Fibroblast of villous mesenchyme (primary cell): ENCODE measurements around the gene PLBD2. TPM values are rescaled to one million over a fixed set of nuclear protein-coding genes. Genes with fewer than 3 reads are reported as not detected.
A peak's percentile ranks its signal among the peaks of the same experiment; 100 is the strongest.

ENCODE experiments used
- DNase-seq: peaks from one replicate; pipeline ENCODE4 v3.0.0-alpha.2; 2010; ENCODE audit warnings: low read depth
- H3K4me3 ChIP-seq: 2 replicates; pipeline ENCODE4 v1.5.1; 2011; ENCODE audit warnings: low read depth, mild to moderate bottlenecking, low read length
- CTCF ChIP-seq: IDR thresholded peaks from 2 replicates; pipeline ENCODE4 v1.5.1; 2012; ENCODE audit warnings: low read depth, mild to moderate bottlenecking, low read length; ENCODE audit not compliant: insufficient read depth
- total RNA-seq: library from RNA; depleted of rRNA; stranded (reverse); fragments of >200 nt; gene quantifications from 2 replicates; pipeline ENCODE4 v1.2.3, GENCODE V29; 2012

The PLBD2 gene
- total RNA-seq = 27.6 and 31.2 TPM in 2 replicates

GRCh38 chr12:113358381-113359132 is at the start of gene PLBD2:
PLBD2 (plus strand) TSS chr12:113358587; CDS start chr12:113358601, 14 bp downstream.
- no peak for TF ChIP-seq CTCF
- DNase-seq = peak; percentile 95
- peak within 1 kb of the TSS; percentile 86 for H3K4me3 ChIP-seq

- TF ChIP-seq CTCF = no peak
- H3K4me3 ChIP-seq = no peak overlapping the region
- no peak for DNase-seq
These were observed 47.9 kb upstream of the PLBD2 start for GRCh38 chr12:113310489-113310888.

GRCh38 chr12:113314121-113314529 is 44.3 kb upstream of the PLBD2 start:
- no peak for DNase-seq
- no peak overlapping the region for H3K4me3 ChIP-seq
- TF ChIP-seq CTCF = no peak

GRCh38 chr12:113315358-113315757 is 43.0 kb upstream of the PLBD2 start:
- no peak for DNase-seq
- no peak for TF ChIP-seq CTCF
- H3K4me3 ChIP-seq = no peak overlapping the region

- no peak overlapping the region for H3K4me3 ChIP-seq
- no peak for DNase-seq
- TF ChIP-seq CTCF = no peak
These were observed 42.2 kb upstream of the PLBD2 start for GRCh38 chr12:113316155-113316554.

GRCh38 chr12:113317122-113317521 is 41.3 kb upstream of the PLBD2 start:
- TF ChIP-seq CTCF = no peak
- no peak for DNase-seq
- H3K4me3 ChIP-seq = no peak overlapping the region
